Measurements from ENCODE around the gene CSRNP2.
"Not testable (repeated sequence)": the region's sequence is repeated elsewhere in the genome, so short reads cannot be mapped to it uniquely, and the experiment has no call there.

Gene CSRNP2

GRCh38 chr12:51027342-51027835 lies 56.0 kb downstream of the CSRNP2 start:
- DNase-seq (ENCODE audit: low read depth): no peak

- DNase-seq (ENCODE audit: low read depth): peak; percentile 82
These were observed 57.4 kb downstream of the CSRNP2 start, which contains the start of gene SLC11A2 for GRCh38 chr12:51025836-51026638. SLC11A2 (minus strand) TSS chr12:51026384; CDS start chr12:51010728, 15,656 bp downstream.

DNA sequence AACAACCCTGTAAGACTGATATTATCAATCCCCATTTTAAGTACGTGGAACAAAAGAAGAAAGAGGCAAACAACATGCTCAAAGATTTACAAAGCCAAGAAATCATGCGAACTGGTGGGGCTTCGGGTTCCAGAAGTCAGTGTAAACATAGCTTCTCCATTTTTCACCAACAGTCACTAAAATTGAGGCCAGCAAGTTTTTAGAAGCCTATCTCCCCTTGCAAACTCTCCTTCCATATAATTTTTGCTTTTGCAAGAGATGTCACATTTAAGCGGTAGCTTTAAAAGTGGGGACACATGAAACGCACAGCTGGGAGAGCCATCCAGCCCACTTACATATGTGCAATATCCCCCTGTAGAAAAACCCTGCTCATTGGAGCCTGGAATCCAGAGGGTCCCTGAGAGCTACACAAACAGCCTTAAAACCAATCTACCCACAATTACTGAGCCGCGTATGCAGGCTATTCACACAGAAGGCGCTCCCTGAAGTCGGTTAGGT lies 58.0 kb downstream of the CSRNP2 start:
- no peak for DNase-seq (ENCODE audit: low read depth)

DNA sequence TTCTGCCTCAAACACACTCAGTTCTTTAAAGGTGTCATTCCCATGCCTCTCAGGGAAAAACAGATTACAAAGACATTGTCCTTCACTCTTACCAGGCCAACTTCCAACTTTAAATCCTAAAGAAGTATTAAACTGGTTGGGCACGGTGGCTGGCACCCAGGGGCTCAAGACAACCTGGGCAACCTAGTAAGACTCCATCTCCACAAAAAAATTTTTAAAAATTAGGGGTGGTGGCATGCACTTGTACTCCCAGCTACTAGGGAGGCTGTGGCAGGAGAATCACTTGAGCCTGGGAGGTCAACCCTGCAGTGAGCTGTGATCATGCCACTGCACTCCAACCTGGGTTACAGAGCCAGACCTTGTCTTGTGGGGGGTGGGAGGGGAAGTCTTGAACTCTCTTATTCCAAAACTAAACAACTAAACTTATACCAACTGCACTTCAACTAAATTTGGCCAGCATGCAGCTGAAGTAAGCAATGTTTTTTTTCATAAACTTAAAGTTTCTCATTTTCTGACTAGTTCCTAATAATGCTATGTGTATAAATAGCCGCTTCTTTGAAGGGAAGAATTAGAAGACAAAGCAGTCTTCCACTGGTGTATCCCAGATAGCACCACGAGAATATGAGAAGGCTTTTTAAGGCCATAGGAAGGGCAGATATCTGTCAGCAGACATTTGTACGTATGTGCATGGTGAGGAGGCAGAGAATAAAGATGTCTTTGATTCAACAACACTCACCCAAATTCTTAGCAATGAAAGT lies 59.6 kb downstream of the CSRNP2 start:
- no peak for DNase-seq (ENCODE audit: low read depth)

GRCh38 chr12:51021694-51022093 lies 61.7 kb downstream of the CSRNP2 start:
- no peak for DNase-seq (ENCODE audit: low read depth)

DNA sequence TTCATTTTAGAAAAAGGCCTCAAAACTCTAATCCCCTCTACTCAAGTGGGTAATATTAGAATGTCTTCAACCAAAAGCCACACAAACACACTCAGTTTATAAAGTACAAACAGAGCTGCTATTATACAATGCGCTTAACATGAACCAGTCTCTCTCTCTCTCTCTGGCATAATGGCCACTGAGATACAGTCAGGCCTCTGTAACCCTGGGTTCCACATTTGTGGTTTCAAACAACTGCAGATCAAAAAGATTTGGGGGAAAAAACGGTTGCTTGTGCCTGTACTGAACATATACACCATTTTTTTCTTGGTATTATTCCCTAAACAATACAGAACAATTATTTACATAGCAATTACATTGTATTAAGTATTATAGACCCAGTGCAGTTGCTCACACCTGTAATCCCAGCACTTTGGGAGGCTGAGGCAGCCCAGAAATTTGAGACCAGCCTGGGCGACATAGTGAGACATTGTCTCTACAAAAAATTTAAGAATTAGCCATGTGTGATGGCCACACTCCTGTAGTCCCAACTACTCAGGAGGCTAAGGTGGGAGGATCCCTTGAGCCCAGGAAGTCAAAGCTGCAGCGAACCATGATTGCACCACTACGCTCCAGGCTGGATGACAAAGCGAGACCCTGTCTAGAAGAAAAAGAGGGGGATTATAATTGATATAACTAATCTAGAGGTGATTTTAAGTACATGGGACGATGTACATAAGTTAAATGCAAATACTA lies 62.8 kb downstream of the CSRNP2 start:
- no peak for DNase-seq (ENCODE audit: low read depth)

DNA sequence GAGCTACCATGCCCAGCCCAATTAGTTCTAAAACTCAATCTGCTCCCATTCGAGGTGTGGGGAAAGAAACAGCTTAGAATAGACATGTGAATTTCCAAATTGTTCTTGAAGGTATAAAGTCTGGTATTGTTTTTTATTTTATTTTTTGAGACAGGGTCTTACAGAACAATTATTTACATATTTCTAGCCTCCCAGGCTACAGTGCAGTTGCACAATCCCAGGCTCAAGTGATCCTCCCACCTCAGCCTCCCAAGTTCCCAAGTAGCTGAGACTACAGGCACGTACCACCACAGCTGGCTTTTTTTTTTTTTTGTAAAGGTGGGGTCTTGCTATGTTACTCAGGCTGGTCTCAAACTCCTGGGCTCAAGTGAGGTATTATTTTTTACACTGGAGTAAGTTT lies 63.5 kb downstream of the CSRNP2 start:
- no peak for DNase-seq (ENCODE audit: low read depth)

GRCh38 chr12:51018956-51019355 lies 64.4 kb downstream of the CSRNP2 start:
- no peak for DNase-seq (ENCODE audit: low read depth)

GRCh38 chr12:51017452-51017851 lies 65.9 kb downstream of the CSRNP2 start:
- DNase-seq (ENCODE audit: low read depth): no peak

DNA sequence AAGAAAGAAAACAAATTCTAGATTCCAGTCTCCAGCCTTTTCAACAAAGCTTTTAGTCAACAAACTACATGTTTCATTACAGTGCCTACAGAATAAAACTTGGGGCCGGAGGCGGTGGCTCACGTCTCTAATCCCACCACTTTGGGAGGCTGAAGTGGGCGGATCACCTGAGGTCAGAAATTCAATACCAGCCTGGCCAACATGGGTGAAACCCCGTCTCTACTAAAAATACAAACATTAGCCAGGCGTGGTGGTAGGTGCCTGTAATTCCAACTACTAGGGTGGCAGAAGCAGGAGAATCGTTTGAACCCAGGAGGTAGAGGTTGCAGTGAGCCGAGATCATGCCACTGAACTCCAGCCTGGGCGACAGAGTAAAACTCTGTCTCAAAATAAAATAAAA lies 68.9 kb downstream of the CSRNP2 start:
- DNase-seq (ENCODE audit: low read depth): not testable (repeated sequence)

GRCh38 chr12:51013441-51013840 lies 70.0 kb downstream of the CSRNP2 start:
- DNase-seq (ENCODE audit: low read depth): no peak

GRCh38 chr12:51012570-51013236 lies 70.7 kb downstream of the CSRNP2 start:
- DNase-seq (ENCODE audit: low read depth): no peak

GRCh38 chr12:51011955-51012354 lies 71.4 kb downstream of the CSRNP2 start:
- no peak for DNase-seq (ENCODE audit: low read depth)
